Hepatocyte (in vitro differentiated cells): ENCODE results near the gene MGAT1. TPM values are rescaled to one million over a fixed set of nuclear protein-coding genes. Genes with fewer than 3 reads are reported as not detected.
A peak's percentile ranks its signal among the peaks of the same experiment; 100 is the strongest.

ENCODE experiments used
- DNase-seq: peaks from one replicate; pipeline ENCODE4 v3.0.0-alpha.2; 2016; ENCODE audit warnings: low spot score
- H2AFZ ChIP-seq: fragments of 200-600 bp; sonication (generic); 2 replicates; pipeline ENCODE4 v1.6.0; 2016; ENCODE audit warnings: antibody characterized with exemption, mild to moderate bottlenecking
- H3K27ac ChIP-seq: fragments of 200-600 bp; sonication (generic); 2 replicates; pipeline ENCODE4 v1.5.1; 2016; ENCODE audit warnings: mild to moderate bottlenecking
- H3K27me3 ChIP-seq: fragments of 200-600 bp; sonication (generic); 2 replicates; pipeline ENCODE4 v1.6.1; 2016
- H3K36me3 ChIP-seq: fragments of 200-600 bp; sonication (generic); replicated peaks from 2 replicates; pipeline ENCODE4 v1.5.1; 2016; ENCODE audit warnings: low read depth; ENCODE audit not compliant: insufficient read depth
- H3K4me1 ChIP-seq: fragments of 200-600 bp; sonication (generic); 2 replicates; pipeline ENCODE4 v1.5.1; 2016; ENCODE audit warnings: mild to moderate bottlenecking, moderate library complexity; ENCODE audit not compliant: insufficient read depth
- H3K4me2 ChIP-seq: fragments of 200-600 bp; sonication (generic); 2 replicates; pipeline ENCODE4 v1.6.0; 2016
- H3K4me3 ChIP-seq: fragments of 200-600 bp; sonication (generic); 2 replicates; pipeline ENCODE4 v1.5.1; 2016; ENCODE audit warnings: mild to moderate bottlenecking
- H3K79me2 ChIP-seq: fragments of 200-600 bp; sonication (generic); 2 replicates; pipeline ENCODE4 v1.6.0; 2017; ENCODE audit warnings: mild to moderate bottlenecking
- H3K9me2 ChIP-seq: fragments of 200-600 bp; sonication (generic); replicated peaks from 2 replicates; pipeline ENCODE4 v1.6.0; 2017; ENCODE audit warnings: mild to moderate bottlenecking; ENCODE audit not compliant: insufficient read depth
- H3K9me3 ChIP-seq: fragments of 200-600 bp; sonication (generic); 2 replicates; pipeline ENCODE4 v1.5.1; 2016; ENCODE audit warnings: low read depth, mild to moderate bottlenecking
- H4K20me1 ChIP-seq: fragments of 200-600 bp; sonication (generic); 2 replicates; pipeline ENCODE4 v1.6.0; 2016; ENCODE audit warnings: mild to moderate bottlenecking; ENCODE audit not compliant: insufficient read depth, poor library complexity, severe bottlenecking
- EZH2 ChIP-seq: fragments of 200-600 bp; sonication (generic); IDR thresholded peaks from 2 replicates; pipeline ENCODE4 v1.6.1; 2016; ENCODE audit warnings: antibody characterized with exemption, mild to moderate bottlenecking, borderline replicate concordance
- EZH2phosphoT487 ChIP-seq: fragments of 200-600 bp; sonication (generic); IDR thresholded peaks from one replicate; pipeline ENCODE4 v1.6.1; 2018; ENCODE audit warnings: antibody characterized with exemption, mild to moderate bottlenecking, low read depth, moderate library complexity; ENCODE audit not compliant: unreplicated experiment, severe bottlenecking
- WGBS: methylation state at CpG from one replicate; pipeline ENCODE4 v1.1.6; 2016; ENCODE audit warnings: low lambda C conversion rate; ENCODE audit errors: missing lambda C conversion rate; 5-methylcytosine and 5-hydroxymethylcytosine counted together
- polyA plus RNA-seq: library from polyadenylated mRNA; unstranded; fragments of >200 nt; fragmentation: Nextera tagmentation; extraction: Ambion mirVana; gene quantifications from 2 replicates; pipeline ENCODE4 v1.2.1, GENCODE V29; 2016
- total RNA-seq: library from RNA; depleted of rRNA; stranded (reverse); fragments of >200 nt; gene quantifications from 2 replicates; pipeline ENCODE4 v1.2.3, GENCODE V29; 2014
- TF ChIP-seq, protein P1 (sequence below): fragments of 200-600 bp; sonication (generic); IDR thresholded peaks from 2 replicates; pipeline ENCODE4 v1.5.1; 2016; ENCODE audit warnings: antibody characterized with exemption, mild to moderate bottlenecking; ENCODE audit not compliant: poor library complexity

Gene MGAT1
- total RNA-seq (137 and 152 TPM in 2 replicates), polyA plus RNA-seq (149 and 151 TPM in 2 replicates)

DNA sequence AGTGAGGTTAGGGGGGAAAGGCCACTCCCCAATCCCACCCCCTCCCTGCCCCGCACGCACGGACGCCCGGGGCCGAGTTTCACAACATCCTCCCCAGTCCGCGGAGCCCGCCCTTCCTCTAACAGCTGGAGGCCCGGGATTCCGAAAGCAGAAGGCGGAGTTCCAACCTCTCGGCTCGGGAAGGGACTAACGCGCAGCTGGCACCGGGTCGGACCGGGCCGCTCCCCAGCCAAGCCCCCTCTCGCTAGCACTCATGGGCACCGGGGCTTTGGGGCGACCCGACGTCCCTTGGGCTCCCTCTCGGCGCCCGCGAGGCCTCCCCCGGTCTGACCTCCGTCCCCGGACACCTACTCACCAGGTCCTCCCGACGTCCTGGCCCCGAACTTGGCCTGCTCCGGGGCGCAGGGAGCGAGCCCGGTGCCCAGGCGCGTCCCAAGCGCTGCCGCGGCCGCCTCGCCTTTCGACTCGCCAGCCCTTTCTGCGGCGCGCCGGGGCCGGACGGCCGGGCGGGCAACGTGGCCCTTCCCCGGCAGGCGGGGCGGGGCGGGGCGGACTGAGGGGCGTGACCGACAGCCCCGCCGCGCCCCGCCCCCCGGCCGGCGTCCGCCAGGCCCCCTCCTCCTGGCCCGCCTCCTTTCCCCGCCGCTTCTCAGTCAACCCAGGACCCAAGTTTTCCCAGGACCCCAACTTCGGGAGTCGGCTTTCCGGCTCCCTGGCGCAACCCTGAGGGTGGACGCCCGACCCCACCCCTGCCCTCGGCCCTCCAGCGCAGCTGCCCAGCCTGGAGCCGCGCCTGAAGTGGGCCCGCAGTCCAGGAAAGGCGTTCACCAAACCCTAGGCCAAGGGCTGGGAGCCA, at the start of gene MGAT1:
Gene MGAT1 (minus strand): TSS at position 482 of the 856 bp plus-strand sequence. CDS start 9,835 bp downstream, outside the sequence.
- 2% methylated on average over 57 of the region's 87 CpGs for WGBS
- Histone ChIP-seq H3K4me3 (peak within 1 kb of the TSS; percentile 90), H3K4me2 (peak within 1 kb of the TSS; percentile 99), H3K27me3 (no peaks in the 10 kb centered on the region), H3K9me3 (no peaks in the 10 kb centered on the region), H3K9me2 (no peaks in the 10 kb centered on the region), H4K20me1 (peaks cover 46% of the 10 kb centered on the region), H3K27ac (peak within 1 kb of the TSS; percentile 100), H3K4me1 (peaks cover 68% of the 10 kb centered on the region), H3K79me2 (peaks cover 92% of the 10 kb centered on the region), H2AFZ (peak within 1 kb of the TSS; percentile 87), H3K36me3 (no peaks in the 10 kb centered on the region)
- peak; percentile 93 for DNase-seq
- TF ChIP-seq EZH2phosphoT487 (no peak), EZH2 (no peak)
- TF ChIP-seq, protein P1, sequence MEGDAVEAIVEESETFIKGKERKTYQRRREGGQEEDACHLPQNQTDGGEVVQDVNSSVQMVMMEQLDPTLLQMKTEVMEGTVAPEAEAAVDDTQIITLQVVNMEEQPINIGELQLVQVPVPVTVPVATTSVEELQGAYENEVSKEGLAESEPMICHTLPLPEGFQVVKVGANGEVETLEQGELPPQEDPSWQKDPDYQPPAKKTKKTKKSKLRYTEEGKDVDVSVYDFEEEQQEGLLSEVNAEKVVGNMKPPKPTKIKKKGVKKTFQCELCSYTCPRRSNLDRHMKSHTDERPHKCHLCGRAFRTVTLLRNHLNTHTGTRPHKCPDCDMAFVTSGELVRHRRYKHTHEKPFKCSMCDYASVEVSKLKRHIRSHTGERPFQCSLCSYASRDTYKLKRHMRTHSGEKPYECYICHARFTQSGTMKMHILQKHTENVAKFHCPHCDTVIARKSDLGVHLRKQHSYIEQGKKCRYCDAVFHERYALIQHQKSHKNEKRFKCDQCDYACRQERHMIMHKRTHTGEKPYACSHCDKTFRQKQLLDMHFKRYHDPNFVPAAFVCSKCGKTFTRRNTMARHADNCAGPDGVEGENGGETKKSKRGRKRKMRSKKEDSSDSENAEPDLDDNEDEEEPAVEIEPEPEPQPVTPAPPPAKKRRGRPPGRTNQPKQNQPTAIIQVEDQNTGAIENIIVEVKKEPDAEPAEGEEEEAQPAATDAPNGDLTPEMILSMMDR, result no peak

DNA sequence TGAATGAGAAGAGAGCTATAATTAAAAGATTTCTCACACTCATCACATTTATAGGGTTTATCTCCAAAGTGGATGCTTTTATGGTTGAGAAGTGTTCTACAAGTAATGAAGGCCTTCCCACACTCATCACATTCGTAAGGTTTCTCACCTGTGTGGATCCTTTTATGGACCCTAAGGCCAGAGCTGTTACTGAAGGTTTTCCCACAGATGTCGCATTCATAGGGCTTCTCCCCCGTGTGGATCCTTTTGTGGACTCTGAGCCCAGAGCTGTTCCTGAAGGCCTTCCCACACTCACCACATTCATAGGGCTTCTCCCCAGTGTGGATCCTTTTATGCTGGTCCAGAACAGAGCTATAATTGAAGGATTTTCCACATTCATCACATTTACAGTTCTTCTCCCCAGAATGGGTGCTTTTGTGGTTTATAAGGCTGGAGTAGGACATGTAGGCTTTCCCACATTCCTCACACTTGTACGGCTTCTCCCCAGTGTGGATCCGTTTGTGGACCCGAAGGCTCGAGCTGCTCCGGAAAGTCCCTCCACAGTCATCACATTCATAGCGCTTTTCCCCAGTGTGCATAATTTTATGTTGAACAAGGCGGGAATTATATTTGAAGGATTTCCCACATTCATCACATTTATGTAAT, 48.0 kb upstream of the MGAT1 start:
- H3K27me3 ChIP-seq, result no peaks in the 10 kb centered on the region
- no peak overlapping the region for H3K4me3 ChIP-seq
- WGBS, result 98% methylated on average over 10 of the region's 10 CpGs
- H3K27ac ChIP-seq, result no peak overlapping the region
- no peak for TF ChIP-seq EZH2phosphoT487
- TF ChIP-seq EZH2, result no peak
- TF ChIP-seq, protein P1, result no peak
- H3K9me3 ChIP-seq, result peaks cover 41% of the 10 kb centered on the region
- DNase-seq, result no peak
- H3K79me2 ChIP-seq, result peaks cover 19% of the 10 kb centered on the region
- no peaks in the 10 kb centered on the region for H3K4me1 ChIP-seq
- H3K4me2 ChIP-seq, result no peak overlapping the region
- no peaks in the 10 kb centered on the region for H3K9me2 ChIP-seq
- H4K20me1 ChIP-seq, result no peaks in the 10 kb centered on the region
- H2AFZ ChIP-seq, result no peak overlapping the region
- peaks cover 27% of the 10 kb centered on the region for H3K36me3 ChIP-seq

DNA sequence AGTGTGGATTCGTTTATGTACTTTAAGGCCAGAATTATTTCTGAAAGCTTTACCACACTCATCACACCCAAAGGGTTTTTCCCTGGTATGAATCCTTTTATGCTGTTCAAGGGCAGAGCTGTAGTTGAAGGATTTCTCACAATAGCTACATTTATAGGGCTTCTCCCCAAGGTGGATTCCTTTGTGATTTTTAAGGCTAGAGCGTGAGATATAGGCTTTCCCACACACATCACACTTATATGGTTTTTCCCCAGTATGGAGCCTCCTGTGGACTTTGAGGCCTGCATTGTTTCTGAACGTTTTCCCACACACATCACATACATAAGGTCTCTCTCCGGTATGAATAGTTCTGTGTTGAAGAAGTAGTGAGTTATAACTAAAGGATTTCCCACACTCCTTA, 47.2 kb upstream of the MGAT1 start:
- Histone ChIP-seq H3K9me3 (peaks cover 41% of the 10 kb centered on the region), H3K4me3 (no peak overlapping the region), H3K4me1 (no peaks in the 10 kb centered on the region), H3K79me2 (peaks cover 15% of the 10 kb centered on the region), H3K4me2 (no peak overlapping the region), H3K27me3 (no peaks in the 10 kb centered on the region), H4K20me1 (no peaks in the 10 kb centered on the region), H3K9me2 (no peaks in the 10 kb centered on the region), H3K27ac (no peak overlapping the region), H3K36me3 (peaks cover 27% of the 10 kb centered on the region), H2AFZ (no peak overlapping the region)
- TF ChIP-seq EZH2, result no peak
- TF ChIP-seq, protein P1, result no peak
- no peak for TF ChIP-seq EZH2phosphoT487
- DNase-seq, result no peak
- 97% methylated on average over 4 of the region's 4 CpGs for WGBS
